ENCODE data around the gene KCNK15.

DNA sequence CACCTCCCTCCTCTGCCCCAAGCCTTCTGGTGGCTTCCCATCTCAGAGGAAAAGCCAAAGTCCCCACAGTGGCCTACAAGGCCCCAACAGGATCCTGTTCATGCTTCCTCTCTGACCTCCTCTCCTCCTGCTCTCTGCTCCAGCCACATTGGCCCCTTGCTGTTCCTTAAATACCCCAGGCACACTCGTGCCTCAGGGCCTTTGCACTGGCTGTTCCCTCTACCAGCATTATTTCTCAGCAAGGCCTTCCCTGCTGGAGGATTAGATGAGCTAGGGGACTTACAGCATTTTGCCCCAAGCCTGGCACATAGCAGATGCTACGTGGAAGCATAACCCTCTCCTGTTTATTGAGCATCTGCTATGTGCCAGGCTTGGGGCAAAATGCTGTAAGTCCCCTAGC lies 22.7 kb upstream of the KCNK15 start:
- TF ChIP-seq, protein P1, sequence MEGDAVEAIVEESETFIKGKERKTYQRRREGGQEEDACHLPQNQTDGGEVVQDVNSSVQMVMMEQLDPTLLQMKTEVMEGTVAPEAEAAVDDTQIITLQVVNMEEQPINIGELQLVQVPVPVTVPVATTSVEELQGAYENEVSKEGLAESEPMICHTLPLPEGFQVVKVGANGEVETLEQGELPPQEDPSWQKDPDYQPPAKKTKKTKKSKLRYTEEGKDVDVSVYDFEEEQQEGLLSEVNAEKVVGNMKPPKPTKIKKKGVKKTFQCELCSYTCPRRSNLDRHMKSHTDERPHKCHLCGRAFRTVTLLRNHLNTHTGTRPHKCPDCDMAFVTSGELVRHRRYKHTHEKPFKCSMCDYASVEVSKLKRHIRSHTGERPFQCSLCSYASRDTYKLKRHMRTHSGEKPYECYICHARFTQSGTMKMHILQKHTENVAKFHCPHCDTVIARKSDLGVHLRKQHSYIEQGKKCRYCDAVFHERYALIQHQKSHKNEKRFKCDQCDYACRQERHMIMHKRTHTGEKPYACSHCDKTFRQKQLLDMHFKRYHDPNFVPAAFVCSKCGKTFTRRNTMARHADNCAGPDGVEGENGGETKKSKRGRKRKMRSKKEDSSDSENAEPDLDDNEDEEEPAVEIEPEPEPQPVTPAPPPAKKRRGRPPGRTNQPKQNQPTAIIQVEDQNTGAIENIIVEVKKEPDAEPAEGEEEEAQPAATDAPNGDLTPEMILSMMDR (IDR thresholded peaks at IDR 0.05), result no peak
- TF ChIP-seq POLR2A (IDR thresholded peaks at IDR 0.05), result no peak
